ENCODE results near the gene KCNK1.

- TF ChIP-seq, protein P1, sequence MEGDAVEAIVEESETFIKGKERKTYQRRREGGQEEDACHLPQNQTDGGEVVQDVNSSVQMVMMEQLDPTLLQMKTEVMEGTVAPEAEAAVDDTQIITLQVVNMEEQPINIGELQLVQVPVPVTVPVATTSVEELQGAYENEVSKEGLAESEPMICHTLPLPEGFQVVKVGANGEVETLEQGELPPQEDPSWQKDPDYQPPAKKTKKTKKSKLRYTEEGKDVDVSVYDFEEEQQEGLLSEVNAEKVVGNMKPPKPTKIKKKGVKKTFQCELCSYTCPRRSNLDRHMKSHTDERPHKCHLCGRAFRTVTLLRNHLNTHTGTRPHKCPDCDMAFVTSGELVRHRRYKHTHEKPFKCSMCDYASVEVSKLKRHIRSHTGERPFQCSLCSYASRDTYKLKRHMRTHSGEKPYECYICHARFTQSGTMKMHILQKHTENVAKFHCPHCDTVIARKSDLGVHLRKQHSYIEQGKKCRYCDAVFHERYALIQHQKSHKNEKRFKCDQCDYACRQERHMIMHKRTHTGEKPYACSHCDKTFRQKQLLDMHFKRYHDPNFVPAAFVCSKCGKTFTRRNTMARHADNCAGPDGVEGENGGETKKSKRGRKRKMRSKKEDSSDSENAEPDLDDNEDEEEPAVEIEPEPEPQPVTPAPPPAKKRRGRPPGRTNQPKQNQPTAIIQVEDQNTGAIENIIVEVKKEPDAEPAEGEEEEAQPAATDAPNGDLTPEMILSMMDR (IDR thresholded peaks at IDR 0.05; ENCODE audit: low read depth, low read length) = no peak
- TF ChIP-seq EZH2phosphoT487 (IDR thresholded peaks at IDR 0.05; ENCODE audit: low read depth) = no peak
These were observed 96.6 kb downstream of the KCNK1 start for GRCh38 chr1:233710507-233710906.

Data from OCI-LY3 (cell line).